NCI-H2227 treated with DMSO at 0.1 percent for 48 hours (cell line): ENCODE data around the gene ETV4.
"Not testable (repeated sequence)": the region's sequence is repeated elsewhere in the genome, so short reads cannot be mapped to it uniquely, and the experiment has no call there.

Source experiments
- DNase-seq: peaks from one replicate; lab custom pipeline; 2025; lab: John Stamatoyannopoulos, UW

Gene ETV4

DNA sequence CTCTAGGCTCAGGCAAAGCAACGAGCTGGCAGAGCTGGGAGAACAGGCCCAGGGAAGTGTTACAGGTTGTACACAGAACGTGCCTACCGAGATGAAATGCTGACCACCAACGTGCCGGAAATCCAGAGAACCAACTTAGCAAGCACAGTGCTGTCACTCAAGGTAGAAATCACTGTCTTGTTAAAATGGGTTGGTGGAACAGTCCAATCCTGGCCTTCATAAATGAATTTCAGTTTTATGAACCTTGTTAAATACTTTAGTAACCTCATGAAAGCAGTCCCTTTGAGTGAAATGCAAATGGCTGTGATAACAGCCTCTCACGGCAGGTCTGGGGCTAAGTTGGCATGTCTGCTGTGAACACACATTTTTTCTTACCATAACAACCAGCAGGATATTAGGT is 29.0 kb downstream of the ETV4 start:
- no peak for DNase-seq

DNA sequence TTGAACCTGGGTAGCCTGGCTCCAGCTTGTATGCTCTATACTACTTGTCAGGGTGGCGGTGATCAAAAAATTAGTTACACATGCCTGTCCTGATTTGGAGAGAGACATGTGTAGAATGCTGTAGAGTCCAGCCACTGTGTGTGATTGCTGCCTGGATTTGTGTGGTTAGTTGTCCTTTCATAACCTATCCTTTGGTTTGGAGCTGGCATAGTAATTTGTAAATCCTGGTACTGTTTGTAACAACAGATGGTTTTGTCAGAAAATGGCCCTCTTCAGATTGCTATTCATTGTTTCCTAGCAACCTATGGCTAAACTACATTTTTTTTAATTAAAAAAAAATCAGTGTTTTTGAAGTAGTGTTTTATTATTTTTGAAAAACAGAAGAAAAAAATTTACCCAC is 30.5 kb downstream of the ETV4 start:
- DNase-seq = peak; percentile 13

GRCh38 chr17:43511199-43511598 is 34.9 kb downstream of the ETV4 start:
- DNase-seq = not testable (repeated sequence)

DNA sequence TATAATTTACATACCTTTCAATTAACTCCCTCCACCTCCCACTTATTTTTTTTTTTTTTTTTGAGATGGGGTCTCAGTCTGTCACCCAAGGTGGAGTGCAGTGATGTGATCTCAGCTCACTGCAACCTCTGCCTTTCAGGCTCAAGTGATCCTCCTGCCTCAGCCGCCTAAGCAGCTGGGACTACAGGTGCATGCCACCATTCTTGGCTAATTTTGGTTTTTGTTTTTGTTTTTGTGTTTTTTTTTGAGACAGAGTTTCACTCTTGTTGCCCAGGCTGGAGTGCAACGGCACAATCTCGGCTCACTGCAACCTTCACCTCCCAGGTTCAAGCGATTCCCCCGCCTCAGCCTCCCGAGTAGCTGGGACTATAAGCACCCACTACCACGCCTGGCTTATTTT is 36.7 kb downstream of the ETV4 start:
- not testable (repeated sequence) for DNase-seq

- no peak for DNase-seq
These were observed 55.5 kb downstream of the ETV4 start for GRCh38 chr17:43490621-43491020.

DNA sequence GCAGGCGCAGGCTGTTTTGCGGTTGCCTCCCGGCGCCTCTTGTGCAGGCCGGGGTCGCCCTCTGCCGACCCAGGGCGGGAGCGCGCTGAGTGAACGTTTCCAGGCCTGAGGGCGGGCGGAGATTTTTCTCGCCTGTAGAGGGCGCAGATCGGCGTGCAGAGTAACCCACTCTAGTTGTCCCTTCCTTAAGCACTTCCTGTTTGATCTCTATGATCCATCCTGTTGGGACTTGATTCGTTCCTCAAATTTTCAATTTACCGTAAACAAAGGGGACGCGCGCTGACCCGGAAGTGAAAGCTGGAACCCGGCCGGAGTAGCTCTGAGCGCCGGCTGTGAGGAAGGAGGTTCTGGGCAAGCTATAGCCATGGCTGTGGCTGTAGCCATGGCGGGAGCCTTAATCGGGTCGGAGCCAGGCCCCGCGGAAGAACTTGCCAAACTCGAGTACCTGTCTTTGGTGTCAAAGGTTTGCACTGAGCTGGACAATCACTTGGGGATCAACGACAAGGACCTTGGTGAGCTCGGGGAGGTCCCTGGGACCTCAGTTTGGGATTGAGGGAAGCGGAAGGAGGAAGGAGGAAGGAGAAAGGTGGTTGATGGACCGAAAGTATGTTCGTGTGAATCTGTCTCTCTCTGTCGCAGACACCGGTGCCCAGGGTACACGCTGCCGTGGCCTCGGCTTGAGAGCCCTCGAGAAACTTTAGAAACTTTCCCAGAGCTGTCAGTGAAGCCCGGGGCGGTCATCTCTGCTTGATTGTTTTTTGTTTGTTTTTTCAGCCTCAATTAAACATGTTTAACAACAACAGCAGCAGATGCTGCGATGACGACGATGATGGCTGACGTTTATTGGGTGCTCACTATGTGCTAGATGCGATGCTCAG is 62.2 kb downstream of the ETV4 start, which contains the start of gene DHX8:
Gene DHX8 (plus strand): TSS at position 302 of the 878 bp plus-strand sequence. CDS start 63 bp downstream, at position 365.
- peak; percentile 100 for DNase-seq

DNA sequence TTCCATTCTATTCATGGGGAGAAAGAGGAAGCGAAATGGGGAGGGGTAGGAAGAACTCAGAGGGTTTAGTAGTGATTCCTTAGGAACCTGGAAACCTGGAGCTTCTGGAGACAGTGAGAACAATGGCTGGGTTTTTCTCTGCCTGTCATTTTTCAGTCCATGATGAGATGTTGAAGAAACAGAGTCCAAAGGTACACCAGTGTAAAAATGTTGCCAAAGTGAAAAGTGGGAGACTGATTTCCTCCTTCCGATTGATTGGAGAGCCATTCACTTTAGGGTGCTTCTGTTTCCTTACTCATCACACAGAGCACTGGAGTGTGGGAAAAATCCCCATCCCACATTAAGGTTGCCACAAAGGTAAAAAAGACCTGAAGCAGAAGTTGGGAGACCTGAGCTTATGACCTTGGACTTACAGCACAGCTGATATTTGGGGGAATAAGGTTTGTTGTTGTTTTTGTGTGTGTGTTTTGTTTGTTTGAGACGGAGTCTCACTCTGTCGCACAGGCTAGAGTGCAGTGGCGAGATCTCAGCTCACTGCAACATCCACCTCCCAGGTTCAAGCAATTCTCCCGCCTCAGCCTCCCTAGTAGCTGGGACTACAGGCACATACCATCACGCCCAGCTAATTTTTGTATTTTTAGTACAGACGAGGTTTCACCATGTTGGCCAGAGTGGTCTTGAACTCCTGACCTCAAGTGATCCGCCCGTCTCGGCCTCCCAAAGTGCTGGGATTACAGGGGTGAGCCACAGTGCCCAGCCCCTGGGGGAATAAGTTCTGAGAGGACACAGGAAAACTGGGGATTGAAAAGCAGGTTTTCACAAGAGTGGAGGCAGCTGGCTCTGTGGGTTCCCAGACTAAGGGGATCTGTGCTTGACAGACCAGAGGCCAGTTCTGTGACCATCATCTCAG is 63.8 kb downstream of the ETV4 start:
- no peak for DNase-seq

DNA sequence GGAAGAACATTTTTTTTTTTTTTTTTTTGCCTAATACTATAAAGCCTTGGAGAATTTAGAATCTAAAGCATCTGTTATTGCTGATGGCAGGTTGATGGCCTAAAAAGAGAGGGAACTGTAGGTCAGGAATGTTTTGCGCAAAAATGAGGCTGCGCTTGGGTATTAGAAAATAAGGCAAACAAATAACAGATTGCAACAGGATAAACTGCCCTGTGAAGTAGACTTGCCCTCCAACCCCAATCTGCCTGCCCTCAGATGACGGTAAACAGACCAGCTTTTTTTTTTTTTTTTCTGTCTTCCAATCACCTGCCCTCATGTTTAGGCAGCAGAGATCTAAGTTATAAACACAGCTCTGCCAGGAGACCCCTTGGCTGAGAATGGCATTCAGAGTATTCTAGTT is 66.2 kb downstream of the ETV4 start:
- DNase-seq = peak; percentile 75
